Measurements from ENCODE around the gene COL24A1.

GRCh38 chr1:85708829-85709227, 447.7 kb downstream of the COL24A1 start:
- TF ChIP-seq CTCF (optimal IDR thresholded peaks at IDR 0.05 in 1 of 3, IDR thresholded peaks at IDR 0.05 in 1 of 3, conservative IDR thresholded peaks at IDR 0.05 in 1 of 3; ENCODE audit: extremely low read depth in 1 of 3, insufficient read depth in 2 of 3, low read length in 3 of 3) (no peak), EZH2 (IDR thresholded peaks at IDR 0.05; ENCODE audit: low read length) (no peak)

Data from keratinocyte (primary cell).